ENCODE results near the gene LY6G5B. TPM values are rescaled to one million over a fixed set of nuclear protein-coding genes. Genes with fewer than 3 reads are reported as not detected.

The LY6G5B gene
- polyA plus RNA-seq, 1 of the 3 experiments (the other 2 are of a cell fraction), result 12.7 TPM

DNA sequence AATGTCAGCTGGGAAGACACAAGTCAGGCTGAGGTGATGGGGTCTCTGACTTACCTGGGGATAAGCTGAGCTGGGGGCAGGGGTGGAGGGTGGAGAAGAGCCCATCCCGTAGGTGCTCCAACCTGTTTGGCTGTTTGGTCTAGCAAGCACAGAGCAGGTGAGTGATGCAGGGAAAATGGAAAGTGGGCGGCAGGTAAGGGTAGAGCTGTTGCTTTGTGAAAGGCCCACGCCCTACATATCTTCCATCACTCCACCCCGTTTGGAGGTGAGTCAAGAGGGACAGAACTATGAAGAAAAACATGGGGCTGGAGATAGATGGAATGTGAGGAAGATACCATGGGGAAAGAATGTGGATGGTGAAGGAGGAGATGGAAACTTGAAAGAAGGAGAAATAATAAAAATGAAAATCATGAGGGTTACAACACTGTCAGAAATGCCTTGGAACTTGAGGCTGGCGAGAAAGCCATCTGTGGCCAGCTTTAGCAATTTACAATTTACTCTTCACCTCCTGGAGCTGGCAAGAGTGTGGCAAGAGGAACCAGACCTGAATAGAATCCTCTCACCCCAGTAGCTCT lies 50.5 kb downstream of the LY6G5B start (continued):
- TF ChIP-seq YY1 (IDR thresholded peaks at IDR 0.05; ENCODE audit: low read depth) (no peak), FOXM1 (IDR thresholded peaks at IDR 0.05; ENCODE audit: low read depth) (no peak), MXI1 (IDR thresholded peaks at IDR 0.05; ENCODE audit: low read depth, low read length) (no peak), RCOR1 (IDR thresholded peaks at IDR 0.05; ENCODE audit: low read length) (no peak), NFIC (IDR thresholded peaks at IDR 0.05; ENCODE audit: borderline replicate concordance) (no peak)

- Histone ChIP-seq H3K27me3 (ENCODE audit: insufficient read depth) (no peaks in the 10 kb centered on the region), H2AFZ (ENCODE audit: low read depth) (no peak within 1 kb of the TSS), H3K36me3 (replicated peaks in 1 of 2; ENCODE audit: control insufficient read depth in 1 of 2, insufficient read depth in 2 of 2, low read length in 1 of 2) (peaks cover 2 to 9% of the 10 kb centered on the region in 2 experiments), H3K27ac (ENCODE audit: low read depth in 2 of 2, low read length in 1 of 2) (no peak within 1 kb of the TSS), H3K9ac (no peak within 1 kb of the TSS), H3K4me2 (no peak within 1 kb of the TSS), H3K79me2 (ENCODE audit: insufficient read depth) (no peaks in the 10 kb centered on the region), H3F3A (replicated peaks; ENCODE audit: insufficient read depth) (no peaks in the 10 kb centered on the region), H3K4me1 (ENCODE audit: control insufficient read depth in 1 of 2, insufficient read depth in 2 of 2, low read depth in 1 of 2, low read length in 1 of 2) (no peaks in the 10 kb centered on the region), H3K9me3 (no peaks in the 10 kb centered on the region), H4K20me1 (ENCODE audit: insufficient read depth) (no peaks in the 10 kb centered on the region), H3K4me3 (ENCODE audit: low read depth in 2 of 2, low read length in 1 of 2) (no peak within 1 kb of the TSS), H3K9me2 (no peaks in the 10 kb centered on the region)
- TF ChIP-seq MXI1 (IDR thresholded peaks at IDR 0.05; ENCODE audit: low read depth, low read length), result no peak
- TF ChIP-seq, protein P1, sequence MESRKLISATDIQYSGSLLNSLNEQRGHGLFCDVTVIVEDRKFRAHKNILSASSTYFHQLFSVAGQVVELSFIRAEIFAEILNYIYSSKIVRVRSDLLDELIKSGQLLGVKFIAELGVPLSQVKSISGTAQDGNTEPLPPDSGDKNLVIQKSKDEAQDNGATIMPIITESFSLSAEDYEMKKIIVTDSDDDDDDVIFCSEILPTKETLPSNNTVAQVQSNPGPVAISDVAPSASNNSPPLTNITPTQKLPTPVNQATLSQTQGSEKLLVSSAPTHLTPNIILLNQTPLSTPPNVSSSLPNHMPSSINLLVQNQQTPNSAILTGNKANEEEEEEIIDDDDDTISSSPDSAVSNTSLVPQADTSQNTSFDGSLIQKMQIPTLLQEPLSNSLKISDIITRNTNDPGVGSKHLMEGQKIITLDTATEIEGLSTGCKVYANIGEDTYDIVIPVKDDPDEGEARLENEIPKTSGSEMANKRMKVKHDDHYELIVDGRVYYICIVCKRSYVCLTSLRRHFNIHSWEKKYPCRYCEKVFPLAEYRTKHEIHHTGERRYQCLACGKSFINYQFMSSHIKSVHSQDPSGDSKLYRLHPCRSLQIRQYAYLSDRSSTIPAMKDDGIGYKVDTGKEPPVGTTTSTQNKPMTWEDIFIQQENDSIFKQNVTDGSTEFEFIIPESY (IDR thresholded peaks at IDR 0.05; ENCODE audit: borderline replicate concordance, low read depth), result no peak
- TF ChIP-seq, protein P2, sequence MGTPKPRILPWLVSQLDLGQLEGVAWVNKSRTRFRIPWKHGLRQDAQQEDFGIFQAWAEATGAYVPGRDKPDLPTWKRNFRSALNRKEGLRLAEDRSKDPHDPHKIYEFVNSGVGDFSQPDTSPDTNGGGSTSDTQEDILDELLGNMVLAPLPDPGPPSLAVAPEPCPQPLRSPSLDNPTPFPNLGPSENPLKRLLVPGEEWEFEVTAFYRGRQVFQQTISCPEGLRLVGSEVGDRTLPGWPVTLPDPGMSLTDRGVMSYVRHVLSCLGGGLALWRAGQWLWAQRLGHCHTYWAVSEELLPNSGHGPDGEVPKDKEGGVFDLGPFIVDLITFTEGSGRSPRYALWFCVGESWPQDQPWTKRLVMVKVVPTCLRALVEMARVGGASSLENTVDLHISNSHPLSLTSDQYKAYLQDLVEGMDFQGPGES (IDR thresholded peaks at IDR 0.05; ENCODE audit: low read depth, low read length), result no peak
- no peak for DNase-seq
- ChIA-PET POLR2A (no interaction called here), CTCF (interaction anchor here (1.0 kb wide), 1 partner anchor 70 kb away, joined by 5 read pairs; no protein-coding TSS in a partner anchor)
- 73% methylated on average over 4 of the region's 4 CpGs for WGBS (ENCODE audit: low lambda C conversion rate)
These were observed 51.7 kb downstream of the LY6G5B start, which contains the start of gene LY6G6C for GRCh38 chr6:31721351-31722020. LY6G6C (minus strand) TSS chr6:31721746; CDS start chr6:31721679, 67 bp downstream.

DNA sequence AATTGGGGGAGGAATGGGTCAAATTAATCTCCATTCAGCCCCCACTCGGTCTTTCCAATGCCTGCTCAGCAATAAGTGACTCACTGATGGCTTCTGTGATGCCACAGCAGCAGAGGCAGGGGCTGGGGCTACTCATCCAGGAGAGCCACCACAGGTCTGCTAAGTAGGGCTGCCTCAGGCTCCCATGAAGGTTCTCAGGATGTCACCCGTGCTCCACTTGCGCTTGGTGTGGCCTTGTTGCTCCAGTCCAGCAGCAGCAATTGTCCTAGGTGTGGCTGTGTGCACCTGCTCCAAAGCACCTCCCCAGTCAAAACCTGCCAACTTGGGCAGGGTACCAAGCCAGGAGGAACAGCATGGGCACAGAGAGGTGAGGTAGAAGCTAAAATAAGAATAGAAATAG lies 52.4 kb downstream of the LY6G5B start:
- ChIA-PET POLR2A (no interaction called here), CTCF (interaction anchor here (1.0 kb wide), 1 partner anchor 69 kb away, joined by 5 read pairs; no protein-coding TSS in a partner anchor)
- H3K4me3 ChIP-seq (ENCODE audit: low read depth in 2 of 2, low read length in 1 of 2), result no peak overlapping the region
- DNase-seq, result no peak
- peaks cover 9 to 16% of the 10 kb centered on the region in 2 experiments for H3K36me3 ChIP-seq (replicated peaks in 1 of 2; ENCODE audit: control insufficient read depth in 1 of 2, insufficient read depth in 2 of 2, low read length in 1 of 2)
- H3K27me3 ChIP-seq (ENCODE audit: insufficient read depth), result no peaks in the 10 kb centered on the region
- no peaks in the 10 kb centered on the region for H3K9me3 ChIP-seq
- H3K4me1 ChIP-seq (ENCODE audit: control insufficient read depth in 1 of 2, insufficient read depth in 2 of 2, low read depth in 1 of 2, low read length in 1 of 2), result no peaks in the 10 kb centered on the region
- no peaks in the 10 kb centered on the region for H3K79me2 ChIP-seq (ENCODE audit: insufficient read depth)
- no peak overlapping the region for H3K9ac ChIP-seq
- H3K4me2 ChIP-seq, result no peak overlapping the region
- no peak overlapping the region for H2AFZ ChIP-seq (ENCODE audit: low read depth)
- TF ChIP-seq TCF12 (IDR thresholded peaks at IDR 0.05) (no peak), RAD21 (IDR thresholded peaks at IDR 0.05; ENCODE audit: low read length) (no peak)
- TF ChIP-seq, protein P3, sequence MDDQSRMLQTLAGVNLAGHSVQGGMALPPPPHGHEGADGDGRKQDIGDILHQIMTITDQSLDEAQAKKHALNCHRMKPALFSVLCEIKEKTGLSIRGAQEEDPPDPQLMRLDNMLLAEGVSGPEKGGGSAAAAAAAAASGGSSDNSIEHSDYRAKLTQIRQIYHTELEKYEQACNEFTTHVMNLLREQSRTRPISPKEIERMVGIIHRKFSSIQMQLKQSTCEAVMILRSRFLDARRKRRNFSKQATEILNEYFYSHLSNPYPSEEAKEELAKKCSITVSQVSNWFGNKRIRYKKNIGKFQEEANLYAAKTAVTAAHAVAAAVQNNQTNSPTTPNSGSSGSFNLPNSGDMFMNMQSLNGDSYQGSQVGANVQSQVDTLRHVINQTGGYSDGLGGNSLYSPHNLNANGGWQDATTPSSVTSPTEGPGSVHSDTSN (IDR thresholded peaks at IDR 0.05), result no peak
- no peaks in the 10 kb centered on the region for H3K9me2 ChIP-seq
- H3K27ac ChIP-seq (ENCODE audit: low read depth in 2 of 2, low read length in 1 of 2), result no peak overlapping the region
- no peaks in the 10 kb centered on the region for H4K20me1 ChIP-seq (ENCODE audit: insufficient read depth)
- H3F3A ChIP-seq (replicated peaks; ENCODE audit: insufficient read depth), result no peaks in the 10 kb centered on the region
- 74% methylated on average over 3 of the region's 3 CpGs for WGBS (ENCODE audit: low lambda C conversion rate)

Small RNAs within 50 kb of the gene (small RNA-seq; reads per million reads assigned to genes)
- gene LY6G6D, result 0 reads per million in 7 experiments
- gene MIR4646, result 0 reads per million in 7 experiments
- 0 reads per million in 7 experiments for gene MIR6832
- gene RF00019, result 0 reads per million in 7 experiments
- 3.2 to 85.6 (median 11.3) reads per million in 7 experiments for gene SNORA38

Other genes with a start within 250 kb of the LY6G5B start
- gene MICB, start 171.8 kb upstream of the LY6G5B start, polyA plus RNA-seq (2012; rRNA removed), result 9.7 and 9.9 TPM in 2 replicates
- not detected in 2 replicates for gene MCCD1, start 141.0 kb upstream of the LY6G5B start, polyA plus RNA-seq (2012; rRNA removed)
- gene DDX39B, start 128.0 kb upstream of the LY6G5B start, polyA plus RNA-seq (2012; rRNA removed), result 502 and 556 TPM in 2 replicates
- gene ATP6V1G2, start 123.4 kb upstream of the LY6G5B start, polyA plus RNA-seq (2012; rRNA removed), result 13.6 and 15.6 TPM in 2 replicates
- gene NFKBIL1, start 122.4 kb upstream of the LY6G5B start, polyA plus RNA-seq (2012; rRNA removed), result 14.6 and 17.1 TPM in 2 replicates
- gene LTA, start 97.7 kb upstream of the LY6G5B start, polyA plus RNA-seq (2012; rRNA removed), result not detected in 2 replicates
- not detected in 2 replicates for gene TNF, start 94.4 kb upstream of the LY6G5B start, polyA plus RNA-seq (2012; rRNA removed)
- 0.10 and 0.16 TPM in 2 replicates for gene LTB, start 87.6 kb upstream of the LY6G5B start, polyA plus RNA-seq (2012; rRNA removed)
- not detected in 2 replicates for gene LST1, start 83.7 kb upstream of the LY6G5B start, polyA plus RNA-seq (2012; rRNA removed)
- gene NCR3, start 77.0 kb upstream of the LY6G5B start, polyA plus RNA-seq (2012; rRNA removed), result not detected in 2 replicates
- not detected in 2 replicates for gene AIF1, start 54.7 kb upstream of the LY6G5B start, polyA plus RNA-seq (2012; rRNA removed)
- gene PRRC2A, start 49.3 kb upstream of the LY6G5B start, polyA plus RNA-seq (2012; rRNA removed), result 36.1 and 76.1 TPM in 2 replicates
- 100 and 220 TPM in 2 replicates for gene BAG6, start 17.3 kb upstream of the LY6G5B start, polyA plus RNA-seq (2012; rRNA removed)
- 6.8 and 7.2 TPM in 2 replicates for gene APOM, start 14.1 kb upstream of the LY6G5B start, polyA plus RNA-seq (2012; rRNA removed)
- gene C6orf47, start 9.2 kb upstream of the LY6G5B start, polyA plus RNA-seq (2012; rRNA removed), result 10.3 and 11.5 TPM in 2 replicates
- 18.3 and 19.1 TPM in 2 replicates for gene GPANK1, start 5.0 kb upstream of the LY6G5B start, polyA plus RNA-seq (2012; rRNA removed)
- gene CSNK2B, start 3.9 kb upstream of the LY6G5B start, polyA plus RNA-seq (2012; rRNA removed), result 97.3 and 101 TPM in 2 replicates
- gene LY6G5C, start 11.1 kb downstream of the LY6G5B start, polyA plus RNA-seq (2012; rRNA removed), result 0.60 and 1.1 TPM in 2 replicates
- 49.3 and 52.9 TPM in 2 replicates for gene ABHD16A, start 33.3 kb downstream of the LY6G5B start, polyA plus RNA-seq (2012; rRNA removed)
- not detected in 2 replicates for gene LY6G6F, start 36.9 kb downstream of the LY6G5B start, polyA plus RNA-seq (2012; rRNA removed)
- not detected in 2 replicates for gene LY6G6D, start 45.4 kb downstream of the LY6G5B start, polyA plus RNA-seq (2012; rRNA removed)
- gene LY6G6C, start 51.8 kb downstream of the LY6G5B start, polyA plus RNA-seq (2012; rRNA removed), result 0.08 TPM in 1 of 2 replicates, not detected in the other
- not detected in 2 replicates for gene MPIG6B, start 53.4 kb downstream of the LY6G5B start, polyA plus RNA-seq (2012; rRNA removed)
- gene DDAH2, start 59.3 kb downstream of the LY6G5B start, polyA plus RNA-seq (2012; rRNA removed), result 147 and 180 TPM in 2 replicates
- 520 and 569 TPM in 2 replicates for gene CLIC1, start 66.6 kb downstream of the LY6G5B start, polyA plus RNA-seq (2012; rRNA removed)
- gene MSH5, start 70.0 kb downstream of the LY6G5B start, polyA plus RNA-seq (2012; rRNA removed), result 16.0 and 19.5 TPM in 2 replicates
- 5.9 and 6.3 TPM in 2 replicates for gene SAPCD1, start 92.7 kb downstream of the LY6G5B start, polyA plus RNA-seq (2012; rRNA removed)
- gene VWA7, start 107.4 kb downstream of the LY6G5B start, polyA plus RNA-seq (2012; rRNA removed), result 0.45 and 0.56 TPM in 2 replicates
- gene VARS1, start 125.8 kb downstream of the LY6G5B start, polyA plus RNA-seq (2012; rRNA removed), result 22.2 and 35.1 TPM in 2 replicates
- 47.8 and 79.1 TPM in 2 replicates for gene LSM2, start 137.0 kb downstream of the LY6G5B start, polyA plus RNA-seq (2012; rRNA removed)
- gene HSPA1L, start 145.3 kb downstream of the LY6G5B start, polyA plus RNA-seq (2012; rRNA removed), result 0.69 and 0.83 TPM in 2 replicates
- 71.1 and 119 TPM in 2 replicates for gene HSPA1A, start 145.6 kb downstream of the LY6G5B start, polyA plus RNA-seq (2012; rRNA removed)
- 52.4 and 96.3 TPM in 2 replicates for gene HSPA1B, start 157.8 kb downstream of the LY6G5B start, polyA plus RNA-seq (2012; rRNA removed)
- gene NEU1, start 192.8 kb downstream of the LY6G5B start, polyA plus RNA-seq (2012; rRNA removed), result 42.2 and 43.0 TPM in 2 replicates
- gene SLC44A4, start 209.0 kb downstream of the LY6G5B start, polyA plus RNA-seq (2012; rRNA removed), result 0.26 and 0.49 TPM in 2 replicates
- gene EHMT2, start 227.7 kb downstream of the LY6G5B start, polyA plus RNA-seq (2012; rRNA removed), result 50.1 and 72.0 TPM in 2 replicates
- 8.3 and 8.4 TPM in 2 replicates for gene ZBTB12, start 232.1 kb downstream of the LY6G5B start, polyA plus RNA-seq (2012; rRNA removed)

All from SK-N-SH (cell line).